Limb (tissue), 2 donors: Measurements from ENCODE around the gene SPPL3.

Experiments
- DNase-seq, 2 donors: peaks; one replicate each; pipeline ENCODE4 v3.0.0-alpha.2; 2016; ENCODE audit errors: extremely low spot score in 2 of 2

Gene SPPL3

DNA sequence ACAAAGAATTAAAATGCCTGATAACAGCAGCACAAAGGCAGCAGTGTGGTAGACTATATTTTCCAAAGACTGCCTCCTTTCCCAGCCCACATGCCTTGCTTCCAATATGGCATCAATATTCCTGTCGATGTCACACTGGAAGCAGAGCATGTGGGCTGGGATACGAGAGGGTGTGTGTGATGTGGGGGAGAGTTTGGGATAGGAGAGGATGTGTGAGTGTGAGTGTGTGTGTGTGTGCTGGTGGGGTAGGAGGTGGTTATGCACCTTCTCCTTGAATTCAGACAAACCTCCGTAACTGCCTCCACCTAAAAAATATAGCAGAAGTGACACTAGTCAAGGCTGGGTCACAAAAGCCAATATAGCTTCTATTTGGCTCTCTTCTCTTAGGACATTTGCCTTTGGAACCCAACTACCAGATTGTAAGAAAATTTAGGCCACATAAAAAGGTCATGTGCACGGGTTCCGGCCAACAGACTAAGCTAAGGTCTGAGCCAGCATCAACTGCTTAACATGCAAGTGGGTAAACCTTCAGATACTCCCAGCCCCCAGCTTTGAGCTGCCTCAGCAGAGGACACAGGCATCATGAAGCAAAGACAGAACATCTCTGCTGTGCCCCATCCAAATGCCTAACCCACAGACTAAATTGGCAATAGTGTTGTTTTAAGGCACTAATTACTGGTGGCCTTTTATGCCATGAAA is 29.5 kb downstream of the SPPL3 start:
- DNase-seq = no peak

- no peak for DNase-seq
Observed at GRCh38 chr12:120873226-120873625, 30.9 kb downstream of the SPPL3 start.

DNA sequence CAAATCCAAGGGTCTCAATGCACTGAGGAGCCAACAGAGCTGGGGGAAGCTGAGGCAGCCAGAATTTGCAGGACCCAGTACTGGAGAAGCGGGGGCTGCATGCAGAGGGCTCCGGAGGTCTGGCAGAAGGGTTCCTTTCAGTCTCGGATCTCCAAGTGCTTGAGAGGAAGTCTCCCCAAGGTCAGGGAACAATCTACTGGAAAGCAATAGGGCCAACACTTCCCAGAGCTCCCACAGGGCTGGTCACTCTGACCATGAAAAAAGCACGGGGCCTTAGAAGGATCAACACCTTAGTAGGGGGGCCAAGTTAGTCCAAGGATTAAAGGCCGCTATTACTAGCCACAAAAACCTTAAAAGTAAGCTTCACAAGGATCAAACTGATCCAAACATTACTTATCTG is 31.7 kb downstream of the SPPL3 start:
- DNase-seq = no peak

GRCh38 chr12:120870415-120870814 is 33.7 kb downstream of the SPPL3 start:
- DNase-seq = no peak

- DNase-seq = no peak
Observed at GRCh38 chr12:120869376-120869775, 34.8 kb downstream of the SPPL3 start.

- DNase-seq = no peak
Observed at GRCh38 chr12:120866108-120866507, 38.0 kb downstream of the SPPL3 start.

- no peak for DNase-seq
Observed at GRCh38 chr12:120865098-120865497, 39.1 kb downstream of the SPPL3 start.

DNA sequence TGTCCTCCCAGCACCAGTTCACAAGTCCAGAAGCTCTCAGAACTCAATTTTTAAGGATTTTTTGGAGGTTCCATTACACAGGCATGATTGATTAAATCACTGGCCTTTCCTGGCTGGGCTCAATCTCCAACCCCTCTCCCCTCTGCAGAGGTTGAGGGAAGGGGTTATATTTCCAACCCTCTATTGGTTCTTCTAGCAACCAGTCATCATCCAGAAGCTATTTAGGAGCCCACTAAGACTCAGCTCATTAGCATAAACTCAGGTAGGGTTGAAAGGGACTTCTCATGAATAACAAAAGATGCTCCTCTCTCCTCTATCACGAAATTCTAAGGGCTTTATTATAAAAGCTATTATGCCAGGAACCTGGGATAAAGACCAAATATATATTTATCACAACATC is 41.5 kb downstream of the SPPL3 start:
- DNase-seq = no peak

DNA sequence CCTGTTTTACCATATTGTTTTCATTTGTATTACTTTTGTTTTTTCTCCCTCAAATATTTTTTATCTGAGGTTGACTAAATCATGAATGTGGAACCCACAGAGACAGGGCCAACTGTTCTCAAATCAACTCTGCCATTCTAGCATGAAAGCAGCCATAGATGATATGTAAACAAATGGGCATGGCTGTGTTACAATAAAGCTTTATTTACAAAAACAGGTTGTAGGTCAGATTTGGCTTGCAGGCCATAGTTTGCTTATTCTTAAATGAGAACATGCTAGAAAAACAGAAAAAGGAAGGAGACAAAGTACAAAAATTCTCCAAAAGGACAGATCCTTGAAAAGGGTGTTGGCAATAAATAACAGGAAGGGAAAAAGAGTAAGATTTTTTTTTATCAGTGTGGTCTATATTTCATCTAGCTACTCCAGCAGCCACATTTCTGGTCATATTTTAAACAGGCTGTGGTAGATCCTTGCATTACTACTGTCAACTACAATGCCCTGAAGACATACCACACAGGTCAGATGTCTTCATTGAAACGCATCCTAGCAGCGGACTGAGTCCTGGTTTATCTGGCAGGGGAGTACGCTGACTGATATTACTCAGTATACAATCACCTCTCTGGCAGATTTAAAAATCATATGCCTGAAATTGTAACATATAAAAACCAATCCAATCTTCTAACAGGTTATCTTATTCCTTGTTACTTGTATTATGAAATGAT is 42.9 kb downstream of the SPPL3 start:
- DNase-seq = no peak

DNA sequence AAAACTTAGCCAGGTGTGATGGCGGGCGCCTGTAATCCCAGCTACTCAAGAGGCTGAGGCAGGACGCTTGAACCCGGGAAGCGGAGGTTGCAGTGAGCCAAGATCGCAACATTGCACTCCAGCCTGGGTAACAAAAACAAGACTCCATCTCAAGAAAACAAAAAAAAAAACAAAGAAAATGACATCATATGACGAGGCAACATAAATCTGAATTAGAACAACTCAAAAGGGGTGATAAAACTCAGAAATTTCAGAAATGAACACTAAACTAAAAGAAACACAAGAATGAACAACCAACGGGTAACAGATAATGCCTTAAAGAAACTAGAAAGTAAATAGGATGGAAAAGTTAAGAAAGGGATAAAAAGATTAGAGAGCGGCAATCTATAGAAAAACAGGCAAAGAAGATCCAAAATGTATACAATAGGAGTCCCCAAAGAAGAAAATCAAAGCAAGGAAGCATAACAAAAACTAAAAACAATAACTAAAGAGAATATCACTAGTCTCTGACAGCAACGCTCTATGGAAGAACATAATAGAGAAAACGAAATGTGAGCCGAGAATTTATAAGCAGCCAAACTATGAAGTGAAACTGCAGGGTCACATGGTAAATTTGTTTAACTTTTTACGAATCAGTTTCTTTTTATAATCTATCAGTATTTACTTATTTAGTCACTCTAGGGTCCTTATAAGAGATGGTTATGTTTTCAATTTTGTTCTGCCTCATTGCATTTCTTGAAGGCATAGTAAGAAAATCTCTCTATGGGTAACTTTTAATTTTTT is 45.7 kb downstream of the SPPL3 start:
- DNase-seq = no peak

DNA sequence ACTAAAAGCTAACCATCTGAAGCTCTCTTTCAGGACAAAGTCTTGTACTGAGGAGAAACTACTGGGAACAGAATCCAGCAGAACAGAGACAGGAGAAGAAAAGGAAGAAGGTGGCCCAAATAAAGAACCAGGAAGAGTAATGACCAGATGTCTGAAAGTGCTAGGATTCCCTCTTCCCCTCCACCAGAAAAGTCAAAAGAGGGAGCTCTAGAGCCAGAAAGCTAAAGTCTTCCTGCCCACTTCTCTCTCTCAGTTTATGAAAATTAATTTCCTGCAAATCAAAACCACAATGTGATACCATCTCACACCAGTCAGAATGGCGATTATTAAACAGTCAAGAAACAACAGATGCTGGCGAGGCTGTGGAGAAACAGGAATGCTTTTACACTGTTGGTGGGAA is 47.2 kb downstream of the SPPL3 start:
- DNase-seq = no peak

- no peak for DNase-seq
Observed at GRCh38 chr12:120855823-120856588, 48.2 kb downstream of the SPPL3 start.

DNA sequence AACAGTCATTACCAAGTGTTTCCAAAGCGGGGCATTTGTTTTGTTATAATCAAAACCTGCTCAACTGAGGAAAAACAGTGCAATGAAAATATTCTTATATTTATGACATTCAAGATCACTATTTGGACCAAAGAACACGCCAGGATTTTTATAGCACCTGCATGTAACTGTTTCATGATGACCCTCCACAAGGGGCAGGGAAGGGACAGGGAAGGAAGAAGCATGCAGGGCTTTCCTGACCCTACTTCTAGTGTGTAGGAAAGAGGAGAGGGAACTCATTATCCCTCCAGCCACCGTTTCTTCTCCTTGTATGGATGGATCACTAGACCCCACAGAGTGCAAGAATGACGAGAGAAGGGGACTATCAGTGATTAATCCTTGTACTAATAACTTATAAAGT is 49.4 kb downstream of the SPPL3 start:
- no peak for DNase-seq

DNA sequence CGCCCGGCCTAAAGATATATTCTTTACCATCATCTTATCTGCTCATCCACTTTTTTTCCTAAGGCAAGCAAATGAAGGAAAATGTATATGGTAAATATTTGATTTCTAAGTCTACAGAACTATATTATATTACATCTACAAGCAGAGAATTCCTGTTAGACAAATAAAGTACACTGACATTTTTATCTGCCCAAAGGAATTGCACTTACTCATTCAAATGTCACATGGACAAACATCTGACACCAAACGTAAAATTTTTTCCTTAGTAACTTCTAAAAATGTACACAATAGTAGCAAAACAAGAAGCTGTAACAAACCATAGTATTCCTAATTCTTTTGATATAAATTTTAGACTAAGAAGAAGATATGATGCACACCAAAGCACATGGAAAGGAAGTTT is 51.0 kb downstream of the SPPL3 start:
- DNase-seq = no peak

DNA sequence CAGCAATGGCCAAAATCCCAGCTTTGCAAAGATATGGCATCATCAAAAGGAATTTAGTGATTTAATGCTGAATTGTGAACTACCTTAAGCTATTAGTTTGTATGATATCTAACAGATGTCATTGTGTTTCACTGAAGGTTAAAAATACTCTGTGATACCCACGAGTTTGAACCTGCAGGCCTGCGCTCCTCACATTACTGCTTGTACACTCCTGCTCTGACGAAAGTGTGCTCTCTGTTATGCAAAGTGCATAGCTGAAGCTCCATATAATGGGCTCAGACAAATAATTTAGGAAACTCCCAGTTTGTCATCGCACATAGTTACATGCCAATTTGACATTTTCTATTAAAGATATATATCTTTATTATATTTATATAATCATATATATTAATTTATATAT is 52.2 kb downstream of the SPPL3 start:
- DNase-seq = no peak

DNA sequence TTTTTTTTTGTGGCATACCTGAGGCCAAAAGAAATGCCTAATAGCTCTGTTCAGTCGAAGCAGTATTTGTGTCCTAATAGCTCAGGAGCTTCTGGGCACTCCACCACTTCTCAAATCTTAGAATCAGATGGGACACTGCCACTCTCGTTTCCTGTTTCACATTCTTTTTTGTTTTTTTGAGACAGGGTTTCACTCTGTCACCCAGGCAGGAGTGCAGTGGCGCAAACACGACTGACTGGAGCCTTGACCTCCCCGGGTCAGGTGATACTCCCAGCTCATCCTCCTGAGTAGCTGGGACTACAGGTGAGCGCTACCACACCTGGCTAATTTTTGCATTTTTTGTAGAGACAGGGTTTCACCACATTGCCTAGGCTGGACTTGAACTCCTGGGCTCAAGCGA is 52.7 kb downstream of the SPPL3 start:
- DNase-seq = no peak

GRCh38 chr12:120849765-120850164 is 54.4 kb downstream of the SPPL3 start:
- DNase-seq = no peak

DNA sequence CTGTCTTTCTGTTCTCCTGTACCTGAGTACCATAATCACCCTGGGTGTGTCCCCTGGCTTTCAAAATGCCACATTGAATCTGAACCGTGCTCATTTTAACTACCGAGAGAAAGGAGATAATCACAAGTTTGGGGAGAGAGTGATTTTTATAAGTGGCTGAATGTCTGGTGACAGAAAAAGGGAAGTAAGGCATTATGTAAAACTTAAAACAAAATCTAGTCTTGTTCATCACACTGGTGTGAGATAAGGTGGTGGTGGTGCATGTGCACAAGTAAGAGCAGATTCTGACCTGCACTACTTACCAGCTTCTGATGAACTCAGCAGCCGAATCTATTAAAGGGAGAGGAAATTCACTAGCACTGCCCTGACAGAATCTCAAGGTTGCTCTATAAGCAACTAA is 56.3 kb downstream of the SPPL3 start:
- DNase-seq = no peak

GRCh38 chr12:120847392-120847791 is 56.8 kb downstream of the SPPL3 start:
- no peak for DNase-seq

- DNase-seq = no peak
Observed at GRCh38 chr12:120846721-120847120, 57.4 kb downstream of the SPPL3 start.

GRCh38 chr12:120845696-120846095 is 58.5 kb downstream of the SPPL3 start:
- DNase-seq = no peak
